ENCODE data around the gene EVI2B.
"Not testable (repeated sequence)": the region's sequence is repeated elsewhere in the genome, so short reads cannot be mapped to it uniquely, and the experiment has no call there.

Gene EVI2B, protein sequence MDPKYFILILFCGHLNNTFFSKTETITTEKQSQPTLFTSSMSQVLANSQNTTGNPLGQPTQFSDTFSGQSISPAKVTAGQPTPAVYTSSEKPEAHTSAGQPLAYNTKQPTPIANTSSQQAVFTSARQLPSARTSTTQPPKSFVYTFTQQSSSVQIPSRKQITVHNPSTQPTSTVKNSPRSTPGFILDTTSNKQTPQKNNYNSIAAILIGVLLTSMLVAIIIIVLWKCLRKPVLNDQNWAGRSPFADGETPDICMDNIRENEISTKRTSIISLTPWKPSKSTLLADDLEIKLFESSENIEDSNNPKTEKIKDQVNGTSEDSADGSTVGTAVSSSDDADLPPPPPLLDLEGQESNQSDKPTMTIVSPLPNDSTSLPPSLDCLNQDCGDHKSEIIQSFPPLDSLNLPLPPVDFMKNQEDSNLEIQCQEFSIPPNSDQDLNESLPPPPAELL

GRCh38 chr17:31313982-31314781 is at the start of gene EVI2B:
EVI2B (minus strand) TSS chr17:31314054; CDS start chr17:31305609, 8,445 bp downstream.
- DNase-seq = no peak

DNA sequence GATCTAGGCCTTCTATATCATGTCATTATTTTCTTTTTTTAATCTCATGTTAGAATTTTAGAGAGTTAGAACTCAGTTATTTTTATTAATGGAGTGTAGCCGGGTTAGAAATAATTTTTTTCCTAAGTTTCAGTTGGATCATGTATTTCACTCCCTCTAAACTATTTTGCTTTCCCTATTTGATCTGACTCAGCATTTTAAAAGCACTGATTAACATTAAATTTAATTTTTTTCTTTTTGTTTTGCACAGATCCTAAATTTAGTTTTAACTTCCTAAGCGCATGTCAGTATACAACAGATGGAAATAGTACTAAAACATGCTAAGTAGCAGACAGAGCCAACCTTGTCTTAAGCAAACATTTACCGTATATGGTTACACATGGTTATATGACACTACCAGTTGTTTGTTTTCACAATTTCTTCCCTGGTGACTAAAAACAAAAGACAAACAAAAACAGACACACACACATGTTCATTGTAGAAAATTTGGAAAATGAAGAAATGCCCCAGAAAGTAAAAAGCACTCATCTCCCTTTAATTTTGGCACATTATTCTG is 44.1 kb upstream of the EVI2B start:
- no peak for DNase-seq

- DNase-seq = no peak
Observed at GRCh38 chr17:31357091-31357490, 43.2 kb upstream of the EVI2B start.

- DNase-seq = no peak
Observed at GRCh38 chr17:31355935-31356334, 42.1 kb upstream of the EVI2B start.

DNA sequence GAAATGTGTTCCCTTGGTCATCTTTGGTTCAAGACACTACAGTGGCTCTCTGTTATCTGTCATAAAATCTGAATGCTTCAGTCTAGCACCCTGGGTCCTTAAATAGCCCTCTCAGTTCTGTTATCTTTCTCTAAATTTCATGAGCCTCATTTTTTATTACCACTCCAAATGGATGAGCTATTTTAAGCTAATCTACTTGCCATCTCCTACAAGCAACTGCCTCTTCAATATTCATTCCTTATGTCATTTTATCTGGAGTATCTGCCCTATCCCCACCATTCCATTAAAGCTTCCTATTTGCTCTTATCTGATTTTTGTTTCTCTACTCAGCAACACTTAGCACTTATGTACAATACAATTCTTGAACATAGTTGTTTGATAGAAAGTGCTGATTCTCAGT is 35.6 kb upstream of the EVI2B start:
- DNase-seq = no peak

- DNase-seq = not testable (repeated sequence)
Observed at GRCh38 chr17:31345191-31345747, 31.4 kb upstream of the EVI2B start.

DNA sequence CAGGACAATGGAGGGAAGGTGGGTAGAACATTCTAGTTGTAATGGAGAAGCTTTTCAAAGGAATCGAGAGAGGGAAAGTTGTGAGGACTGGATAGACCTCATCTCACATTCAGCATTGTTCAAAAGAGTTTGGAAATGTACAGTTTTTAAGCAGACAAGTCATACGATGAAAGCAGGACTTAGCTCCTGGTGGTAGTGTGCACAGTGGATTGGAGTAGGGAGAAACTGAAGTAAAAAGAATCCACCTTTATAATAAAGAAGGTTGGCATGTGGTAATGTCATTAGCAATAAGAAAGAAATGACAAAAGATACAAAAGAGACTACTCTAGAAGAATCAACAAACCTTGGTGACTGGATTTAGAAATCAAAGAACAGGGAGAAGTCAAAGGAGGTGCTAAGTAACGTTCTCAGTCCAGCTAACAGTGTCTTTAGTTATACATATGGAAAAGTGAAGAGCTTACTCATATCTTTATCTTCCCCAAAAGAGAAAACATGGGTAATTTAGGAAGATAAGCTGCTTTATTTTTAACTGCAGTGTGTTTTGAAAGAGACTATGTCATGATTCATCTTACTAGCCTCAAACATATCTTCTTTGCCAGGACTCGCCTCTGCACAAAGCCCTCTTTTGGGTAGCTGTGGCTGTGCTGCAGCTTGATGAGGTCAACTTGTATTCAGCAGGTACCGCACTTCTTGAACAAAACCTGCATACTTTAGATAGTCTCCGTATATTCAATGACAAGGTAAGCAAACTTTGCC is 26.2 kb upstream of the EVI2B start:
- DNase-seq = no peak

DNA sequence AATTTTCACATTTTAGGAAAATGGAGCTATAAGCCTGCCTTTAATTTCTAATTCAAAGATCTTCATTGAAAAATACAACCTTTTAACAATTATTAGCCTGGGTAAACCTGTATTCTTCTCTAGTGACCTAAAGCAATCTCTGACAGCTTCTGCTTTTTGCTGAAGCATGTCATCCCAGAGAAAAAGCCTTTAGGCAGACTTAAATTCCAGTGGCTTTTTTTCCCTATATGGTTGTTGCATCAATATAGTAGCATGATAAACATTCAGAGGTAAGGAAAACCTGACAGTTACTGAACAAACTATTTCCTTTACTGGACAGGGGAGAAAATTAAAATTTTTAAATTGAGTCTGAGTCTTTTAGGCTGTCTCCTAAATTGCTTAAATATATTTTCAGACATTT is 15.4 kb upstream of the EVI2B start:
- no peak for DNase-seq

DNA sequence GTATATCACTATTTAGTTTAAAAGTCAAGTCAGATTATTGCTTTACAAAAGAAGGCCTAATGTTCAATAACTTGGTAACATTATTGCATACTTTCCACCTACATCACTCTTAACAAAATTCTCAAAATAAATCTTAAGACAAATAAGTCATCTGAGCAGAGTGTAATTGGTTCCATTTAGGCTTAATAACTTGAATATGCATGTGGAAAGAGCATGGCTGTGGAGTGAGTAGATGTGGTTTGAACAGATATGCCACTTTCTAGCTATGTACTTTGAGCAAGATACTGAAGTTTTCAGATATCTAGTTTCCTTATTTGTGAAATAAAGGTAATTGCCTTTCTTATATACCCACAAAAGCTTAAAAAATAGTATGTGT is 14.3 kb upstream of the EVI2B start:
- DNase-seq = no peak

DNA sequence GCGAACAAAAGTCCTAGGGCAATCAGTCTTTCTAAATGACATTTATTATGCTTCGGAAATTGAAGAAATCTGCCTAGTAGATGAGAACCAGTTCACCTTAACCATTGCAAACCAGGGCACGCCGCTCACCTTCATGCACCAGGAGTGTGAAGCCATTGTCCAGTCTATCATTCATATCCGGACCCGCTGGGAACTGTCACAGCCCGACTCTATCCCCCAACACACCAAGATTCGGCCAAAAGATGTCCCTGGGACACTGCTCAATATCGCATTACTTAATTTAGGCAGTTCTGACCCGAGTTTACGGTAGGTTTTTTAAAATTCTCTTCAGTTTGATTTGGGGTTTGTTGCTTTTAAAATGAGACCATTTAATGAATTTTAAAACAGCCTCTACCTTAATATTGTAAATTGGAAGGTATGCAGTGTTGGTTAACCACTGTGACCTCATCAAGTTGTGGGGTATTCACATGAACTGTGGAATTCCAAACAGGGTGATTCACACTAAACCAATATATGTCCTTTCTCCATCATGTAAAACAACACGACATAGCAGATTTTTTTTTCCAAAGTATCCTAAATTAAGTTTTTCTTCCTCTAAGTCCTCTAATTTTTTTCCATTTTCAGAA is 13.8 kb upstream of the EVI2B start:
- DNase-seq = no peak

- no peak for DNase-seq
Observed at GRCh38 chr17:31323551-31323950, 9.7 kb upstream of the EVI2B start.

- DNase-seq = no peak
Observed at GRCh38 chr17:31321966-31322365, 8.1 kb upstream of the EVI2B start.

DNA sequence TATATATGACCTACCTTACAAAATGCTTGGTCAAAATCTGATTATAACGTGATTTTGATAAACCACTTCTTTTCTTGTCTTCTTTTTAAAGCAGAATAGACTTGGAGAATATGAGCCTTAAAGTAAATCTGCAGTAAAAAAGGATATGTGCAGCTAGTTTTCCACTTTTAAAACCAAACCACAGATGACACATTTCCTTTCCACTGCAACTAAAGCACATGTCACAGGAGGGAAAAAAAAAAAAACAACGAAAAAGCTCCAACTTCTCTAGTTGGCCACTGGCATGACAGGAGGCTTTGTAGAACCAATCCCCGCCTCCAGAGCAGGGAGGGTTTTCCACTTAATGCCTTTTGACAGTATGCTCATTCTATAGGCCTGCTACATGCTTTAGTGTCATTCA is 7.6 kb upstream of the EVI2B start, which contains the start of gene EVI2A:
TSS of gene EVI2A (minus strand) at position 142 of the 400 bp plus-strand sequence. CDS start 2,609 bp downstream, outside the sequence.
- no peak for DNase-seq

DNA sequence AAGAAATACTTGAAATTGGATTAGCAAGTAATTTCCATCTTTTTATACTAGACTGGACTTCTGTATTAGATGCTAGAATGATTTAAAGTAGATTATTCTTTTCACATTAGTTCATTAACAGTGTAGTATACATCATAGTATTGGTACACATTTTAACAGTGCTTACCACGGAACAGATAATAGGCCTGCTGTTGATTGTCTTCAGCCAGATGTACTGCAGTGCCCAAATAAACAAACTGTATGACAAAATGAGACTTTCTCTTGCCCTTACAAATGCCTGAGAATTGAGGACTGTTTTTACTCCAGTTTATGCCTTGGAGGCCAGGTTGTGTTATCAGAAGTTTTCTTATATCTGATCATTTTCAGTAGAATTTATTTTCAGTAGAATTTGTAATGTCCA is 6.9 kb upstream of the EVI2B start:
- DNase-seq = no peak

DNA sequence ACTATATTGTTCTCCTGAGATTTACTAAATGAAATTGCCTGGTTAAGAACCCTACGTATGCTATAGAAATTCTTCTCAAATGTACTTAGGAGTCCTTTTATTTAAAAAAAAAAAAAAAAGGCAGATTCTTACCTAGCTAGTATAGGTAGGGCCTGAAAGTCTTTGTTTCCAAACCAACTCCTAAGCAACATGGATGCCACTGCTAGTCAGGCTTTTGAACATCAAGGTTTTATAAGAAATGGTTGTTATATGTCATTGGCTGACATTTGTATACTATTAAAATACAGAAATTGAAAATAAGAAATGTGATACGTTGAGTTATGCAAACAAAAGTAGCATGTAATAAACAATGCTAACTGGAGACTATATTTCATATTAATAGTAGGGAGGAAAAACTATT is 6.4 kb upstream of the EVI2B start:
- DNase-seq = no peak

DNA sequence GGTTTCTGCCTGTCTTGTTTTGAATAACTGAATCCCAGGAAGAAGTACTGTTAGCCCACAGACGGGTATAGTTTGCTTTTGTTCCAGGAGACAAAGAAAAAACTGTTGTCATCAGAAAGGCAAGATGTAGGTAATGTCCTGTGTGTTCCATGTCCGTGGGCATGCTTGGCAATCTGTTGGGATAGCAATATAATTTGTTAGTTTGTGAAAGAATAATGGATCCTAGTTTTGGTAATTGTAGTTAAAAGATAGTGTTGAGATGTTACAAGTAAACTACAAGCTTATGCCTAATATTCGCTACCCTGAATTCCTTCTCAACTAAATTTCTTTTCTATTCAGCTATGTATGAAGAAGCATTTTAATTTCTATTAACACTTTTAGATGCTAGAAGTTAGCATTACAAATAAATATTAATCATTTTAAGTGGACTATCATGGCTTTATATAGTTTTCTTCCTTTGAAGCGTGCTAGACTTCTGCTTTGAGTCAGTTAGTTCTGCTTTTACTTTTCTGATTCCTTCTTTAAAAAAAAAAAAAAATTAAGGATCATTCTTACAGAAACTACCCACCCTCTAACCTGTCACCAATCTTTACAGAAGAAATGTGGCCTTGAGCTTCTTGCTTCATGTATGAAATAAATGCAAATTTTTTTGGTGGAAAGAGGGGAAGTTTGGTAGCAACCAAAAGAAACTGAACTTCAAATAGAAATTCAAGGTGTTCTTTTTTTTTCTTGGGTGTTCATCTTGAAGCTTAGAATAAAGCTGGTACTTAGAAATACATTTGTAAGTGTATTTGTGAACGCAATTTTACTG is 5.2 kb upstream of the EVI2B start:
- DNase-seq = no peak

DNA sequence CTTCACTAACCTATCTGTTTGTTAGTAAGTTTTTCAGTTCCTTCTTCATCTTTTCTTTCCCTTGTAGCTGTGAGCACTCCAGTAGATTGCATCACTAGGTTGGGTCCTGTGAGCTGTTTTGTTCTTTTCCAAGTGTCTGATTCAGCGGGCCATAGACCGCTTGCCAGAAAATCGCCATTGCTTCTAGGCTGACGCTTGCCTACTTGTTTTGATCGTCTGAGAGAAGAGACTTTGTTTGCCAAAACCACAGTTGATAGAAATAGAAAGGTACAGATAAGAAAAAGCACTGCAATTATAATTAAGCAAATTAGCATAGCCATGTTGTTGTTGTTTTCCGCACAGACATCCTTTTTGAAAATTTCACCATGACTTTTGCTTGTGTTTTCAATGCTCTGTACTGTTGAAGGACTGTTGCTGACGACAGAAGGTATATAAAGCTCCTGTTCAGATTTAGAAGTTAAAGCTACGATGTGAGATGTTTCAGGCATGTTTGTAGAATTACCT is 4.5 kb upstream of the EVI2B start:
- DNase-seq = no peak

DNA sequence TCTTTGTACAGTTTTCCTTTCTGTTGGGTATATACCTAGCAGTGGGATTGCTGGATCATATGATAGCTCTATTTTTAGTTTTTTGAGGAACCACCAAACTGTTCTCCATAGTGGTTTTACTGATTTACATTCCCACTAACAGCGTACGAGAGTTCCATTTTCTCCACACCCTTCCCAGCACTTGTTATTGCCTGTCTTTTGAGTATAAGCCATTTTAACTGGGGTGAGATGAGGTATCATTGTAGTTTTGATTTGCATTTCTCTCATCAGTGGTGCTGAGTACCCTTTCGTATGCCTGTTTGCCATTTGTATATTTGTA is 887 bp upstream of the EVI2B start:
- no peak for DNase-seq

GRCh38 chr17:31312223-31312622 is 1.6 kb downstream of the EVI2B start:
- not testable (repeated sequence) for DNase-seq

DNA sequence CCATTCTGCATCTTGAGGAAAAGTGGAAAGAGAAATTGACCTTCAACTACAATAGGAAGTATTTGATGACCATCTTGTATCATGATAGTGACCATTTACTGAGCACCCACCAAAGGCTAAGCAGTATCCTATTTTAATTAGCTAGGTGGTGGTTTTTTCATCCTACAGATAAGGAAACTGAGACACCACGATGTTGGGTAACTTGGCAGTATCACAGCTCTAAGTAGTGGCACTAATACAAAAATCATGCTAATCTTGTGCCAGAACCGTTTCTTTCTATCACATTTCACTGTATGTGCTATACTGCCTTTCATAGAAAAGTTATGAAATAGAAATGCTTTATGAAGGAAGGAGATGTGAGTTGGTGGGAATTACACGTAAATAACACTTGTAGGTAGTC is 2.3 kb downstream of the EVI2B start:
- DNase-seq = no peak

GRCh38 chr17:31310886-31311285 is 3.0 kb downstream of the EVI2B start:
- DNase-seq = no peak

All from NCI-H1436 treated with DMSO at 0.1 percent for 48 hours (cell line).